NT2/D1 (cell line): Measurements from ENCODE around the gene CACNG8.

Source experiments
- YY1 ChIP-seq: IDR thresholded peaks from 2 replicates; pipeline ENCODE4 v1.6.1; 2011; ENCODE audit not compliant: insufficient read length, insufficient read depth
- ZNF274 ChIP-seq: IDR thresholded peaks from 2 replicates; pipeline ENCODE4 v1.6.1; 2011; ENCODE audit warnings: mild to moderate bottlenecking, low read depth, low read length

DNA sequence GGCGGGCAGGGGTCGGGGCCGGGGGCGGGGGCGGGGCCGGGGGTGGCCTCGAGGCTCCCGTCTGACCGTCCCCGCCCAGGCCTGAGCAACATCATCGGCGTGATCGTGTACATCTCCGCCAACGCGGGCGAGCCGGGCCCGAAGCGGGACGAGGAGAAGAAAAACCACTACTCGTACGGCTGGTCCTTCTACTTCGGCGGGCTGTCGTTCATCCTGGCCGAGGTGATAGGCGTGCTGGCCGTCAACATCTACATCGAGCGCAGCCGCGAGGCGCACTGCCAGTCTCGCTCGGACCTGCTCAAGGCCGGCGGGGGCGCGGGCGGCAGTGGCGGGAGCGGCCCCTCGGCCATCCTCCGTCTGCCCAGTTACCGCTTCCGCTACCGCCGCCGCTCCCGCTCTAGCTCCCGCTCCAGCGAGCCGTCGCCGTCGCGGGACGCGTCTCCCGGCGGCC is 19.3 kb downstream of the CACNG8 start:
- no peak for TF ChIP-seq YY1
- no peak for TF ChIP-seq ZNF274
